ENCODE results near the gene C1D.

Gene C1D

GRCh38 chr2:68062680-68063387 lies at the start of gene C1D:
Gene C1D (minus strand): TSS chr2:68063004. CDS start chr2:68047310, 15,694 bp downstream.
- DNase-seq (ENCODE audit: low read depth) = peak; percentile 92
- no peak for TF ChIP-seq CTCF (conservative IDR thresholded peaks at IDR 0.05; ENCODE audit: low read depth, low read length)
- H3K4me3 ChIP-seq (ENCODE audit: low read depth, low read length) = peak within 1 kb of the TSS; percentile 98

GRCh38 chr2:68110102-68110501 lies 47.3 kb upstream of the C1D start:
- no peak for DNase-seq (ENCODE audit: low read depth)
- no peak overlapping the region for H3K4me3 ChIP-seq (ENCODE audit: low read depth, low read length)
- TF ChIP-seq CTCF (conservative IDR thresholded peaks at IDR 0.05; ENCODE audit: low read depth, low read length) = no peak

GRCh38 chr2:68108120-68108519 lies 45.3 kb upstream of the C1D start:
- no peak overlapping the region for H3K4me3 ChIP-seq (ENCODE audit: low read depth, low read length)
- no peak for TF ChIP-seq CTCF (conservative IDR thresholded peaks at IDR 0.05; ENCODE audit: low read depth, low read length)
- DNase-seq (ENCODE audit: low read depth) = no peak

GRCh38 chr2:68107475-68107874 lies 44.7 kb upstream of the C1D start:
- no peak overlapping the region for H3K4me3 ChIP-seq (ENCODE audit: low read depth, low read length)
- no peak for TF ChIP-seq CTCF (conservative IDR thresholded peaks at IDR 0.05; ENCODE audit: low read depth, low read length)
- no peak for DNase-seq (ENCODE audit: low read depth)

- no peak for DNase-seq (ENCODE audit: low read depth)
- TF ChIP-seq CTCF (conservative IDR thresholded peaks at IDR 0.05; ENCODE audit: low read depth, low read length) = no peak
- no peak overlapping the region for H3K4me3 ChIP-seq (ENCODE audit: low read depth, low read length)
These were observed 41.5 kb upstream of the C1D start for GRCh38 chr2:68104111-68104835.

GRCh38 chr2:68103709-68104055 lies 40.9 kb upstream of the C1D start:
- DNase-seq (ENCODE audit: low read depth) = no peak
- TF ChIP-seq CTCF (conservative IDR thresholded peaks at IDR 0.05; ENCODE audit: low read depth, low read length) = no peak
- no peak overlapping the region for H3K4me3 ChIP-seq (ENCODE audit: low read depth, low read length)
